ENCODE results near the gene ARHGEF6.

GRCh38 chrX:136725441-136726104, 55.2 kb downstream of the ARHGEF6 start:
- TF ChIP-seq CTCF (conservative IDR thresholded peaks at IDR 0.05 in 1 of 2, IDR thresholded peaks at IDR 0.05 in 1 of 2; ENCODE audit: extremely low read depth in 1 of 2, insufficient read depth in 1 of 2, low read depth in 1 of 2, low read length in 2 of 2), result no peak
- TF ChIP-seq EZH2 (IDR thresholded peaks at IDR 0.05; ENCODE audit: borderline replicate concordance, low read length), result no peak

Data from mammary epithelial cell (primary cell).